Measurements from ENCODE around the gene SLC11A1. TPM values are rescaled to one million over a fixed set of nuclear protein-coding genes. Genes with fewer than 3 reads are reported as not detected.
A peak's percentile ranks its signal among the peaks of the same experiment; 100 is the strongest.

The SLC11A1 gene
- total and polyA plus RNA-seq, 2 donors (not counting 1 experiment from before 2014, with no cell fraction given), result 0.03 to 0.17 TPM

DNA sequence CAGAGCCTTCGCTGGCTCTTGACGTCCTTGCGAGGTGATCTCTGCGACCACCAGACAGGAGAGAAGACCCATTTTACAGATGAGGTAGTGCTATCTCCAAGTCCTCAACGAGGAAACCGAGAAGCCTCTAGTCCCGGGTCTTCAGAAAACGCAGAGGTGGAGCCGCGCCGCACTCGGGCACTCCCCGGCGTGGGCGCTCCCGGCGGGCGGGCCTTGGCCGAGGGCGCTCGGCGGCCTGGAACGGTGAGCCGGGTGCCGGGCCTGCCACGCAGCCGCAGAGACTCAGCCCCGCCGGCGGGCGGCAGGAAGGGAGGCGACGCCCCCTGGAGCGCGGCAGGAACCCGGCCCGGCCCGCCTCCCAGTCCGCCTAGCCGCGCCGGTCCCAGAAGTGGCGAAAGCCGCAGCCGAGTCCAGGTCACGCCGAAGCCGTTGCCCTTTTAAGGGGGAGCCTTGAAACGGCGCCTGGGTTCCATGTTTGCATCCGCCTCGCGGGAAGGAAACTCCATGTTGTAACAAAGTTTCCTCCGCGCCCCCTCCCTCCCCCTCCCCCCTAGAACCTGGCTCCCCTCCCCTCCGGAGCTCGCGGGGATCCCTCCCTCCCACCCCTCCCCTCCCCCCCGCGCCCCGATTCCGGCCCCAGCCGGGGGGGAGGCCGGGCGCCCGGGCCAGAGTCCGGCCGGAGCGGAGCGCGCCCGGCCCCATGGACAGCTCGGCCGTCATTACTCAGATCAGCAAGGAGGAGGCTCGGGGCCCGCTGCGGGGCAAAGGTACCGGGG is 17.5 kb downstream of the SLC11A1 start, which contains the start of gene CTDSP1:
Gene CTDSP1 (plus strand): TSS at position 478 of the 776 bp plus-strand sequence. CDS start 223 bp downstream, at position 701.
- H3K27me3 ChIP-seq (ENCODE audit: control insufficient read depth, insufficient read depth, low read length), result no peaks in the 10 kb centered on the region
- peaks cover 23% of the 10 kb centered on the region for H3K4me1 ChIP-seq (ENCODE audit: control insufficient read depth, extremely low read depth, insufficient read depth, low read length)
- H3K27ac ChIP-seq (ENCODE audit: insufficient read depth, low read length), result peak within 1 kb of the TSS; percentile 81
- no peaks in the 10 kb centered on the region for H4K20me1 ChIP-seq (ENCODE audit: control insufficient read depth, extremely low read depth, insufficient read depth, low read length)
- peak within 1 kb of the TSS; percentile 79 for H3K9ac ChIP-seq (ENCODE audit: insufficient read depth, low read length)
- H3K79me2 ChIP-seq (ENCODE audit: control insufficient read depth, insufficient read depth, low read length), result peaks cover 29% of the 10 kb centered on the region
- peak within 1 kb of the TSS; percentile 65 to 96 (median 78) for H3K4me3 ChIP-seq (replicated peaks in 1 of 4; ENCODE audit: control extremely low read depth in 1 of 4, insufficient read depth in 1 of 4, low read depth in 3 of 4, low read length in 4 of 4)
- H3K4me2 ChIP-seq (ENCODE audit: extremely low read depth, insufficient read depth, low read length), result peak within 1 kb of the TSS; percentile 92
- TF ChIP-seq, protein P1, sequence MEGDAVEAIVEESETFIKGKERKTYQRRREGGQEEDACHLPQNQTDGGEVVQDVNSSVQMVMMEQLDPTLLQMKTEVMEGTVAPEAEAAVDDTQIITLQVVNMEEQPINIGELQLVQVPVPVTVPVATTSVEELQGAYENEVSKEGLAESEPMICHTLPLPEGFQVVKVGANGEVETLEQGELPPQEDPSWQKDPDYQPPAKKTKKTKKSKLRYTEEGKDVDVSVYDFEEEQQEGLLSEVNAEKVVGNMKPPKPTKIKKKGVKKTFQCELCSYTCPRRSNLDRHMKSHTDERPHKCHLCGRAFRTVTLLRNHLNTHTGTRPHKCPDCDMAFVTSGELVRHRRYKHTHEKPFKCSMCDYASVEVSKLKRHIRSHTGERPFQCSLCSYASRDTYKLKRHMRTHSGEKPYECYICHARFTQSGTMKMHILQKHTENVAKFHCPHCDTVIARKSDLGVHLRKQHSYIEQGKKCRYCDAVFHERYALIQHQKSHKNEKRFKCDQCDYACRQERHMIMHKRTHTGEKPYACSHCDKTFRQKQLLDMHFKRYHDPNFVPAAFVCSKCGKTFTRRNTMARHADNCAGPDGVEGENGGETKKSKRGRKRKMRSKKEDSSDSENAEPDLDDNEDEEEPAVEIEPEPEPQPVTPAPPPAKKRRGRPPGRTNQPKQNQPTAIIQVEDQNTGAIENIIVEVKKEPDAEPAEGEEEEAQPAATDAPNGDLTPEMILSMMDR (conservative IDR thresholded peaks at IDR 0.05 in 1 of 2, IDR thresholded peaks at IDR 0.05 in 1 of 2; ENCODE audit: low read depth in 1 of 2, low read length in 2 of 2), result no peak
- no peak for TF ChIP-seq EZH2 (IDR thresholded peaks at IDR 0.05; ENCODE audit: low read length, missing control alignments)
- H3K36me3 ChIP-seq (ENCODE audit: control insufficient read depth, insufficient read depth, low read length), result peaks cover 15% of the 10 kb centered on the region
- DNase-seq (ENCODE audit: low read depth in 2 of 2), result peak; percentile 95 to 98
- no peaks in the 10 kb centered on the region for H3K9me3 ChIP-seq (ENCODE audit: control insufficient read depth, insufficient read depth, low read depth, low read length)
- no peak within 1 kb of the TSS for H2AFZ ChIP-seq (ENCODE audit: low read length)

DNA sequence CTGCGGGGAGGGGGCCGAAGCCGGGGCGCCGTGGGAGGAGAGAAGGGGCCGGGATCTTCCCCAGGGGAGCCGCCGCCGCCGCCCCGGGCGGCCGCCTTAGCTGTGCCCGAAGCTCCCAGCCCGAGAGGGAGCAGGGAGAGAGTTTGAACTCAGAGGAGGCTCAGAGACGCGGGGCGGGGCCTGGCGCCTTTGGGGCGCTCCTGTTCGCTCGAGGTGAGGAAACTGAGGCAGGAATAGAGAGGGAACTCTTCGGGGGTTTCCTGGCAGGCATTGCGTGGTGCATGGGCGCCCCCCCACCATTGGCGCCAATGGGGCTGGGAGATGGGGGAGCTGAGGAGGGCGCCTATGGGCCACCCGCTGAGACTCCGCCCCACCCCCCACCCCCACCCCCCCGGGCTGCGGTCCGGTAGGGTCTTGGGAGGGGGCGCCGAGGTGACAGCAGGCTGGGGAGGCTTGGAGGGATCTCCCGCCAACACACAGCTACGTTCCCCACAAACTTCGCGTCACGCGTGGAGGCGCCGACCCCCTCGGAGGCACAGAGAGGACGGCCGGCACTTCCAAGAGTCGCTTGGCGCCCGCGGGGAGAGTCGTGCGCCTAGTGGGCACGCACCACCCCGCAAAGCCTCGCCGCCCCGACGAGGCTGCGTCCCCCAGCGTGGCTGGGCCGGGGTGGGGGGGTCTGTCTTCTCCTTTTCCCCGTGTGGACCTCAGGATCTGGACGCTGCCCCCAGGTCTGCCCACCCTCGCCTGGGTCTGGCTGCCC is 18.3 kb downstream of the SLC11A1 start:
- DNase-seq (ENCODE audit: low read depth in 2 of 2), result peak in 1 of 2 donors; percentile 12
- H3K4me1 ChIP-seq (ENCODE audit: control insufficient read depth, extremely low read depth, insufficient read depth, low read length), result peaks cover 24% of the 10 kb centered on the region
- H3K4me3 ChIP-seq (replicated peaks in 1 of 4; ENCODE audit: control extremely low read depth in 1 of 4, insufficient read depth in 1 of 4, low read depth in 3 of 4, low read length in 4 of 4), result peak overlapping the region; percentile 65 to 96 (median 78)
- no peak for TF ChIP-seq EZH2 (IDR thresholded peaks at IDR 0.05; ENCODE audit: low read length, missing control alignments)
- TF ChIP-seq, protein P1 (conservative IDR thresholded peaks at IDR 0.05 in 1 of 2, IDR thresholded peaks at IDR 0.05 in 1 of 2; ENCODE audit: low read depth in 1 of 2, low read length in 2 of 2), result no peak
- peak overlapping the region; percentile 71 for H3K27ac ChIP-seq (ENCODE audit: insufficient read depth, low read length)
- peaks cover 29% of the 10 kb centered on the region for H3K79me2 ChIP-seq (ENCODE audit: control insufficient read depth, insufficient read depth, low read length)
- no peaks in the 10 kb centered on the region for H4K20me1 ChIP-seq (ENCODE audit: control insufficient read depth, extremely low read depth, insufficient read depth, low read length)
- peaks cover 16% of the 10 kb centered on the region for H3K36me3 ChIP-seq (ENCODE audit: control insufficient read depth, insufficient read depth, low read length)
- H3K27me3 ChIP-seq (ENCODE audit: control insufficient read depth, insufficient read depth, low read length), result no peaks in the 10 kb centered on the region
- no peaks in the 10 kb centered on the region for H3K9me3 ChIP-seq (ENCODE audit: control insufficient read depth, insufficient read depth, low read depth, low read length)
- no peak overlapping the region for H2AFZ ChIP-seq (ENCODE audit: low read length)
- peak overlapping the region; percentile 62 for H3K4me2 ChIP-seq (ENCODE audit: extremely low read depth, insufficient read depth, low read length)
- peak overlapping the region; percentile 70 for H3K9ac ChIP-seq (ENCODE audit: insufficient read depth, low read length)
